Calu3 (cell line): ENCODE data around the gene GRK5. TPM values are rescaled to one million over a fixed set of nuclear protein-coding genes. Genes with fewer than 3 reads are reported as not detected.

Experiments used
- BruUV-seq: library from RNA; stranded (reverse); fragments of 400-500 nt; replicated peaks from 2 replicates; lab custom pipeline; 2021; lab: Mats Ljungman, UMichigan
- CTCF ChIA-PET: fragments of 300-600 bp; sonication (Branson Sonifier 250); formaldehyde crosslinking; loops from one replicate; lab custom pipeline; 2022; ENCODE audit warnings: antibody characterized with exemption; lab: Charles Lee
- DNase-seq: peaks from one replicate; pipeline ENCODE4 v3.0.0; 2022
- H3K27ac Mint-ChIP-seq: one replicate; pipeline ENCODE4 v1.8.0; 2022; ENCODE audit warnings: mixed read lengths; ENCODE audit not compliant: unreplicated experiment
- H3K27me3 Mint-ChIP-seq: one replicate; pipeline ENCODE4 v1.8.0; 2022; ENCODE audit warnings: mixed read lengths; ENCODE audit not compliant: unreplicated experiment
- H3K36me3 Mint-ChIP-seq: one replicate; pipeline ENCODE4 v1.8.0; 2022; ENCODE audit warnings: mild to moderate bottlenecking, moderate library complexity, mixed read lengths; ENCODE audit not compliant: insufficient read depth, unreplicated experiment
- H3K4me1 Mint-ChIP-seq: one replicate; pipeline ENCODE4 v1.8.0; 2022; ENCODE audit warnings: mild to moderate bottlenecking, low read depth, mixed read lengths; ENCODE audit not compliant: unreplicated experiment
- H3K4me3 Mint-ChIP-seq: one replicate; pipeline ENCODE4 v1.8.0; 2022; ENCODE audit warnings: mild to moderate bottlenecking, low read depth, moderate library complexity, mixed read lengths; ENCODE audit not compliant: unreplicated experiment
- H3K9me3 Mint-ChIP-seq: one replicate; pipeline ENCODE4 v1.8.0; 2022; ENCODE audit warnings: low read depth, mixed read lengths; ENCODE audit not compliant: unreplicated experiment
- CTCF ChIP-seq: fragments of 200-600 bp; IDR thresholded peaks from one replicate; pipeline ENCODE4 v1.8.0; 2022; ENCODE audit warnings: antibody characterized with exemption; ENCODE audit not compliant: unreplicated experiment
- intact Hi-C: fragments of 100-400 bp; cut with micrococcal nuclease; formaldehyde crosslinking; loops from one replicate; pipeline ENCODE4 v1.10.0; 2022; ENCODE audit not compliant: unreplicated experiment
- total RNA-seq: library from RNA; stranded (reverse); gene quantifications from 2 replicates; pipeline ENCODE4 v1.2.3, GENCODE V29; 2022

The GRK5 gene
- total RNA-seq, 1 experiment from 2014 or later: 4.4 TPM

DNA sequence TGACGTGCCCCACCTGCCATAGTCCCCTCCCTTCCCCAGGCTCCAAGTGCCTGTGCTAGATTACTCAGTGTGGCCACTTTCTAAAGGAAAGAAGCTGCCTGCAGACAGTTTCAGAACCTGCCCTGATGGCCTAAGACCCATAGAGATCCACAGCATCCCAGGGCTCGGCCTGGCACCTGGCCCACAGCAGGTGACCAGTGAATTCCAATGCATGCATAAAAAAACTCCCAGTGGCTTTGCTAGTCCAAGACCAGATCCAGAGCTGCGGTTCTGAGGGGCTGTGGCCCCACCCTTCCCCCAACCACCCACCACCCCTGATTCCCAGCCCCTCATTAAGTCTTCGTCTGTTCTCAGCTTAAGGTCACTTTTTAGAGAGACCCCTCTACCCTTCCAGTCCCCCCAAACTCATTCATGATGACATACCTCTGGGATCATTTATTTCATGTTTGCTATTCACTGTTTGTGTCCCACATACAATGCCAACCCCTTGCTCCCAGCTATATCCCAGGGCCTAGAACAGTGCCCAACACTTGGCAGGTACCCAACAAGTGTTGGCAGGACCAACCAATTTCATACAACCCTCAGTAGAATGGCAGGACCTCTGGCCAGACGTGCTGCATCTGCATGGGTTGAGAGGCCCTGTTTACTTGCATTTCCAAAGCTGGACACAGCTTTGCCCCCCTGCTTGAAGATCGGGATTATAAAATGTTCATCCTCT is 217.0 kb downstream of the GRK5 start:
- no peaks in the 10 kb centered on the region for H3K27me3 Mint-ChIP-seq
- H3K4me1 Mint-ChIP-seq: no peaks in the 10 kb centered on the region
- H3K4me3 Mint-ChIP-seq: no peak overlapping the region
- intact Hi-C loops: no loop called here
- no peak for DNase-seq
- no peaks in the 10 kb centered on the region for H3K36me3 Mint-ChIP-seq
- H3K27ac Mint-ChIP-seq: no peak overlapping the region
- no TSS peak for BruUV-seq
- CTCF ChIA-PET: interaction anchor here (1.4 kb wide), 1 partner anchor 24 kb away, joined by 3 read pairs; no protein-coding TSS in a partner anchor
- TF ChIP-seq CTCF: no peak
- H3K9me3 Mint-ChIP-seq: no peaks in the 10 kb centered on the region

DNA sequence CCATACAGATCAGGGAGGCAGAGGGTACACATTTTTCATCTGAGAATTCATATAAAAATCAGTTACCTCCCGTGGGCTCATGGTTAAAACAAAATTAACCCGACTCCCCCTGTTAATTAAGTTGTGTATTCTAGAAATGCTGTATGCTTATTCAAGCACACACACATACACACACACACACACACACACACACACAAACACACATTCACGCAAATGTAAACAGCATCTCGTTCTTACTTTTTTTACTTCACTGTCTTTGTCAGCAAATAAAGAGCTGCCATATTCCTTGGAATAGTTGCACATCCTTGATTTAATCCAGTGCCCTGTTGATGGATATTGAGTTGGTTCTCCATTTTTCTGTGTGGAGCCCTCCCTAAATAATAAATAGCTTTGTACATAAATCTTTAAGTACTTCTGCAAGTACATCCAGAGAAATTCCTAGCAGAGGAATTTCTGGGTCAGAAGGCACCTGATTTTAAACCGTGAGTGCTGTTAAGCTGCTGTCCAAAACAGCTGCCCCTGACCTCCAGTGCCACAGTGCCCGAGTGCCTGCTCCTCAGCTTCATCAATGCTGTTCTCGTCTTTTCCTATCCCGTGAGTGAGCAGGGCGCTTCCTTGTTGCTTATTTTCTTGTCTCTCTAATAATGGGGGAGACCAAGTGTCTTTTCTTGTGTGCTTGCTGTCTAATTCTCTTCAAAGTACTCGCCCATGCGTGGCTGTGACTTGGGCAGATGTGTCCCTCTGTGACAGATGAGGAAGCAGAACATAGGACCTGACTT is 217.9 kb downstream of the GRK5 start:
- CTCF ChIA-PET: interaction anchor here (1.4 kb wide), 1 partner anchor 23 kb away, joined by 3 read pairs; no protein-coding TSS in a partner anchor
- H3K27ac Mint-ChIP-seq: no peak overlapping the region
- DNase-seq: no peak
- no peak overlapping the region for H3K4me3 Mint-ChIP-seq
- peaks cover 3% of the 10 kb centered on the region for H3K27me3 Mint-ChIP-seq
- H3K4me1 Mint-ChIP-seq: no peaks in the 10 kb centered on the region
- H3K36me3 Mint-ChIP-seq: no peaks in the 10 kb centered on the region
- intact Hi-C loops: no loop called here
- no peak for TF ChIP-seq CTCF
- no peaks in the 10 kb centered on the region for H3K9me3 Mint-ChIP-seq
- BruUV-seq: no TSS peak

DNA sequence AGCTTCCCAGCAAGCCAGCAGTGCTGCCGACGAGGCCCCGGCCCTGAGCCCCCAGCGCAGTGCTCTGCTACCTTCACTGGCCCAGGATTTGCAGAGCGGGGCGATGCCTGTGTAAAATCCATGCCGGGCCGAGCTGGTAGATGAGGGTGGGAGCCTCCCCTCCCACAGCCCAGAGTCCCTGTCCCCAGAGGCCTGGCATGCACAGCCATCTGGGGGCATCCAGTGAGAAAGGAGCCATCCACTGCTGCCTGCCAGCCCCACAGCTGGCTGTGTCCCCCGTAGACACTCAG is 218.5 kb downstream of the GRK5 start:
- no peak for DNase-seq
- Mint-ChIP-seq H3K4me1 (no peaks in the 10 kb centered on the region), H3K36me3 (no peaks in the 10 kb centered on the region), H3K9me3 (no peaks in the 10 kb centered on the region), H3K27me3 (peaks cover 8% of the 10 kb centered on the region), H3K4me3 (no peak overlapping the region), H3K27ac (no peak overlapping the region)
- no peak for TF ChIP-seq CTCF
- intact Hi-C loops: no loop called here
- BruUV-seq: no TSS peak
- CTCF ChIA-PET: no interaction called here

DNA sequence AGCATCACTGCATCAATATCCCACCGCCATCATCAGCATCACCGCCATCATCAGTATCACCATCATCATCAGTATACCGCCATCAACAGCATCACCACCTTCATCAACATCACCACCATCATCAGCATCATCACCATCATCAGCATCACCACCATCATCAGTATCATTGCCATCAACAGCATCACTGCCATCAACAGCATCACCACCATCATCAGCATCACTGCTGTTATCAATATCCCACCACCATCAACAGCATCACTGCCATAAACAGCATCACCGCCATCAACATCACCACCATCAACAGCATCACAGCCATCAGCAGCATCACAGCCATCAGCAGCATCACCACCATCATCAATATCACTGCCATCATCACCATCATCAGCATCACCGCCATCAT is 219.3 kb downstream of the GRK5 start:
- no peak overlapping the region for H3K27ac Mint-ChIP-seq
- peaks cover 10% of the 10 kb centered on the region for H3K27me3 Mint-ChIP-seq
- H3K9me3 Mint-ChIP-seq: no peaks in the 10 kb centered on the region
- no TSS peak for BruUV-seq
- no peak for DNase-seq
- no peak for TF ChIP-seq CTCF
- CTCF ChIA-PET: no interaction called here
- no peak overlapping the region for H3K4me3 Mint-ChIP-seq
- no peaks in the 10 kb centered on the region for H3K36me3 Mint-ChIP-seq
- intact Hi-C loops: no loop called here
- no peaks in the 10 kb centered on the region for H3K4me1 Mint-ChIP-seq
